Right lobe of liver (tissue), 4 donors: ENCODE measurements around the gene MCUB.

Experiments used
- CTCF ChIP-seq, 4 donors: fragments of 200-600 bp in 3 of 4; fragments of 450-650 bp in 1 of 4; IDR thresholded peaks; one replicate each; pipeline versions ENCODE4 v1.5.1 to v1.8.0; 2016 to 2022; ENCODE audit warnings: antibody characterized with exemption in 4 of 4, mild to moderate bottlenecking in 2 of 4
- POLR2A ChIP-seq: fragments of 450-650 bp; IDR thresholded peaks from one replicate; pipeline ENCODE4 v1.6.1; 2017; ENCODE audit warnings: antibody characterized with exemption, mild to moderate bottlenecking
- donor health status: DM: no; HTN: no; CAD: no.
- donor health status: DM: no; HTN: no; CAD: no.
- donor health status: DM: no; HTN: yes; CAD: no.

- no peak for TF ChIP-seq CTCF (IDR thresholded peaks at IDR 0.05)
- TF ChIP-seq POLR2A: no peak
Observed at GRCh38 chr4:109672169-109672930, 112.3 kb downstream of the MCUB start.
